NT2/D1 (cell line): ENCODE measurements around the gene MAGI2.

Source experiments
- DNase-seq: peaks from one replicate; pipeline ENCODE4 v3.0.0-alpha.2; 2011; ENCODE audit warnings: low read depth, low spot score
- H3K27me3 ChIP-seq: 2 replicates; pipeline ENCODE4 v1.6.0; 2011; ENCODE audit warnings: mild to moderate bottlenecking; ENCODE audit not compliant: insufficient read length, insufficient read depth
- H3K36me3 ChIP-seq: 2 replicates; pipeline ENCODE4 v1.6.1; 2011; ENCODE audit warnings: mild to moderate bottlenecking, low read length, mixed read lengths; ENCODE audit not compliant: insufficient read depth, insufficient read length
- H3K4me1 ChIP-seq: 2 replicates; pipeline ENCODE4 v1.5.1; 2011; ENCODE audit not compliant: insufficient read depth, insufficient read length
- H3K4me3 ChIP-seq: 2 replicates; pipeline ENCODE4 v1.5.1; 2011; ENCODE audit warnings: low read depth; ENCODE audit not compliant: insufficient read length
- H3K9ac ChIP-seq: 2 replicates; pipeline ENCODE4 v1.6.0; 2011; ENCODE audit warnings: low read depth; ENCODE audit not compliant: insufficient read length
- H3K9me3 ChIP-seq: 2 replicates; pipeline ENCODE4 v1.5.1; 2011; ENCODE audit warnings: mild to moderate bottlenecking, low read length; ENCODE audit not compliant: insufficient read depth
- SUZ12 ChIP-seq: IDR thresholded peaks from 2 replicates; pipeline ENCODE4 v1.6.1; 2011; ENCODE audit not compliant: insufficient read length, insufficient read depth; ENCODE audit errors: extremely low read depth
- YY1 ChIP-seq: IDR thresholded peaks from 2 replicates; pipeline ENCODE4 v1.6.1; 2011; ENCODE audit not compliant: insufficient read length, insufficient read depth
- ZNF274 ChIP-seq: IDR thresholded peaks from 2 replicates; pipeline ENCODE4 v1.6.1; 2011; ENCODE audit warnings: mild to moderate bottlenecking, low read depth, low read length

MAGI2 gene

DNA sequence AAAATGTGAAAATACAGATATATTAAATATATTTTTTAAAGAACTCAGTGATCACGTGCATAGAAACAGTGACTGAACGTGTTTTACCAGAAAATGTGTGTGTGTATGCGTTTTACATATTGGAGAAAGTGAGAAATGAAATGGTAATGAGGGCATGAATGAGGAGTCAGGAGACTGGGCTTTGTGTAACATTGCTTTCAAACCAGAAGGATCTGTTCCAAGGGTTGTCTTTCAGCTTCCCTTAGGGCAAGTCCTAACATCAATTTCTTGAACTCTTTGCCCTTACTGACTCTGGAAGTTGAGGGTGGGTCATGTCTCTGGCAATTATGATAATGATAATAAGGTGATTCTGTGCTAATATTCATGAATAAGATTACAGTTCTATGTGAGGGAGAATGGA is 1097.6 kb downstream of the MAGI2 start:
- Histone ChIP-seq H3K4me3 (no peak overlapping the region), H3K36me3 (no peaks in the 10 kb centered on the region), H3K27me3 (no peaks in the 10 kb centered on the region), H3K9me3 (no peaks in the 10 kb centered on the region), H3K9ac (no peak overlapping the region), H3K4me1 (no peaks in the 10 kb centered on the region)
- TF ChIP-seq ZNF274 = no peak
- no peak for TF ChIP-seq YY1
- TF ChIP-seq SUZ12 = no peak
- DNase-seq = no peak

DNA sequence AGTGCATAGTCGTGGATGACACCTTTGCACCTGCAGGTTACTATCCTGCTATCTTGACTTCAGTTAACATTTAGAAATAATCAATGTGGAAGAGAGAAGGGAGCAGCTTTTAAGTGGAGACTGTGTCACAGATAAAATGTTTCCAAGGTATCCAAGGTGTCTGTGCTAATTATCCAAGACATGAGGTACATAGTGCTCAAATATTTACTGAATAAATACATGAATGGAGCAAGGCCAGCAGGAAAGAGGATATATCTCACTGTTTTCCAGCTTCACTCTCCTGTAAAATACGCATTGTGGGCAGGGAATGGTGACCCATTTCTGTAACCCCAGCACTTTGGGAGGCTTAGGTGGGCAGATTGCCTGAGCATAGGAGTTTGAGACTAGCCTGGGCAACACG is 1102.5 kb downstream of the MAGI2 start:
- Histone ChIP-seq H3K36me3 (no peaks in the 10 kb centered on the region), H3K27me3 (no peaks in the 10 kb centered on the region), H3K9ac (no peak overlapping the region), H3K9me3 (no peaks in the 10 kb centered on the region), H3K4me1 (no peaks in the 10 kb centered on the region), H3K4me3 (no peak overlapping the region)
- TF ChIP-seq SUZ12 (no peak), YY1 (no peak), ZNF274 (no peak)
- DNase-seq = no peak

DNA sequence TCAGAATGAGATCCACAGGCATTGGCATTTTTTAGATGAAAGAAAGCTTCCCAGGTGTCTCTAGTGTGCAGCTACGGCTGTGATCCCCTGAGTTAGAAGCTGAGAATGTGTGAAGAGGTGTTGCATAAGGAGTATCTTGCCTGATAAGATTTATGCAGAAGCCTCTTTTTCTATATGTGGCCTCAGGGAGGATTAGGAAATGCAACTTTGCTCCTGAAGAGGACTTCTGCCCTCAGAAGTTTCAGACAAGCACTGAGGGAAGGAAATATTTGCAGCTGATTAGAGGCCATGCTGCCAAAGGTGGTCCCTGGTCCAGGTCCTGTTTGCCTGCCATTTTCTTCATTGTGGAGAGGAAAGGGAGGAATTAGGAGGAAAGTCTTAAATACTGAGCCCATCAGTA is 1103.1 kb downstream of the MAGI2 start:
- no peak for TF ChIP-seq SUZ12
- TF ChIP-seq YY1 = no peak
- no peak for TF ChIP-seq ZNF274
- no peaks in the 10 kb centered on the region for H3K27me3 ChIP-seq
- H3K9ac ChIP-seq = no peak overlapping the region

GRCh38 chr7:78346827-78347226 is 1106.6 kb downstream of the MAGI2 start:
- no peak for DNase-seq
- Histone ChIP-seq H3K9me3 (no peaks in the 10 kb centered on the region), H3K27me3 (no peaks in the 10 kb centered on the region), H3K36me3 (no peaks in the 10 kb centered on the region), H3K4me1 (no peaks in the 10 kb centered on the region), H3K4me3 (no peak overlapping the region), H3K9ac (no peak overlapping the region)
- TF ChIP-seq ZNF274 (no peak), YY1 (no peak)

More for the DNA sequence above, 1103.1 kb downstream of the MAGI2 start:
- Histone ChIP-seq H3K36me3 (no peaks in the 10 kb centered on the region), H3K4me3 (no peak overlapping the region), H3K9me3 (no peaks in the 10 kb centered on the region), H3K4me1 (no peaks in the 10 kb centered on the region)
- no peak for DNase-seq

GRCh38 chr7:78345979-78346378 is 1107.5 kb downstream of the MAGI2 start:
- no peak for TF ChIP-seq YY1
- no peak for TF ChIP-seq ZNF274
- TF ChIP-seq SUZ12 = no peak
- Histone ChIP-seq H3K9ac (no peak overlapping the region), H3K4me1 (no peaks in the 10 kb centered on the region), H3K4me3 (no peak overlapping the region), H3K27me3 (no peaks in the 10 kb centered on the region), H3K36me3 (no peaks in the 10 kb centered on the region), H3K9me3 (no peaks in the 10 kb centered on the region)
- DNase-seq = no peak

GRCh38 chr7:78345293-78345911 is 1108.1 kb downstream of the MAGI2 start:
- H3K4me1 ChIP-seq = no peaks in the 10 kb centered on the region
- no peaks in the 10 kb centered on the region for H3K9me3 ChIP-seq
- no peak overlapping the region for H3K9ac ChIP-seq
- no peak overlapping the region for H3K4me3 ChIP-seq
- H3K27me3 ChIP-seq = no peaks in the 10 kb centered on the region
- H3K36me3 ChIP-seq = no peaks in the 10 kb centered on the region
- no peak for TF ChIP-seq YY1
- no peak for TF ChIP-seq SUZ12
- no peak for TF ChIP-seq ZNF274
- no peak for DNase-seq

DNA sequence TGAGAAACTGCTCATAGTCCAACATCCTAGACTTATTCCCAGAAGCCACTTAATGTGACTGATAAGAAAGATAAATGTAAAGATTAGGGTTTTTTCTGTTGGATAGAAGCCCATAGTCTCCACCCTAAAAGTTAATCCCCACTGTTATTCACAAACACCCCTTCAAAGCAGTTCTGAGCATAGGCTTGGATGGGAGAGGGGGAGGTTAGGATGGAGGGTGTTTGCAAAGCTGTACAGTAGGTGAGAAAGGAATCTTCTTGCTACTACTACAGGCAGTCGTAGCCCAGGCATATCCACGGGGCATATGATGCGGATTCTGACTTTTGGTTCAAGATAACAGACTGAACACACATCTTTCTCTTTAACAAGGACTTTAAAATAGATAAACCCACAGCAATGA is 1119.0 kb downstream of the MAGI2 start:
- Histone ChIP-seq H3K4me3 (no peak overlapping the region), H3K36me3 (no peaks in the 10 kb centered on the region), H3K9ac (no peak overlapping the region), H3K9me3 (no peaks in the 10 kb centered on the region), H3K27me3 (no peaks in the 10 kb centered on the region), H3K4me1 (no peaks in the 10 kb centered on the region)
- no peak for DNase-seq
- TF ChIP-seq SUZ12 (no peak), ZNF274 (no peak), YY1 (no peak)
